Pons (tissue), 1 donor: ENCODE data around the gene PPP6R1.

Source experiments
- DNase-seq: peaks from one replicate; pipeline ENCODE4 v3.0.0-alpha.2; 2016; ENCODE audit warnings: low spot score

The PPP6R1 gene

GRCh38 chr19:55244004-55244680, 14.7 kb downstream of the PPP6R1 start:
- DNase-seq, result no peak

GRCh38 chr19:55242517-55242916, 16.3 kb downstream of the PPP6R1 start:
- no peak for DNase-seq

- DNase-seq, result no peak
These were observed 16.8 kb downstream of the PPP6R1 start for GRCh38 chr19:55241935-55242464.

- no peak for DNase-seq
These were observed 17.5 kb downstream of the PPP6R1 start for GRCh38 chr19:55241143-55241934.

GRCh38 chr19:55240713-55241020, 18.1 kb downstream of the PPP6R1 start:
- no peak for DNase-seq

GRCh38 chr19:55239004-55239403, 19.8 kb downstream of the PPP6R1 start:
- DNase-seq, result no peak

DNA sequence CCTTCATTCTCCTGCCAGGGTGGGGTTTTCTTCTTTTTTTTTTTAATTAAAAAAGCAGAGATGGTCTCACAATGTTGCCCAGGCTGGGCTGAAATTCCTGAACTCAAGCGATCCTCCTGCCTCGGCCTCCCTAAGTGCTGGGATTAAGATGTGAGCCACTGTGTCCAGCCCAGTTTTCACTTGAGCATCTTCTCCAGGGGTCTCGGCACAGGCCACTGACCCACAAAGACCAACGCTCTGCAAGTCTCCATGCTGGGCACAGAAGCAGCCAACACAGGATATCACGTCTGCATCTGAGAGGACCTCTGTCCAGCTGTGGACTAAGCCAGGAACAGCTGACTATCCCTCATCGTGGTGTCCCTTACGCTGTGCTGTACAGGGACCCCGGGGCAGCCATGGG, 20.8 kb downstream of the PPP6R1 start:
- DNase-seq, result no peak

GRCh38 chr19:55232986-55233385, 25.8 kb downstream of the PPP6R1 start:
- no peak for DNase-seq

DNA sequence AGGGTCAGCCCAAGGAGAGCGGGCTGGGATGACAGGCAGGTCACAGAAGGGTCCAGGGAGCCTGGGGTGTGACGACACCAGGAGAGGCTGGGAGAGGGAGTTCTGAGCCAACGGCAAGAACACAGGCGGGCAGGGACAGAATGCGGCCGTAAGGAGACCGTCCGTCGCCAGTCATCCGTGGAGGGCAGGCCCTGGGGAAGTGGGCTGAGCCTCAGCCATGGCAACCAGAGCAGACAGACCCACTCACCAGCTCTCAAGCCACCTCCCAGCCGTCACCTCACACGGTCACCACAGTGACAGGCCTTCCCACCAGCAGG, 26.6 kb downstream of the PPP6R1 start:
- DNase-seq, result no peak

DNA sequence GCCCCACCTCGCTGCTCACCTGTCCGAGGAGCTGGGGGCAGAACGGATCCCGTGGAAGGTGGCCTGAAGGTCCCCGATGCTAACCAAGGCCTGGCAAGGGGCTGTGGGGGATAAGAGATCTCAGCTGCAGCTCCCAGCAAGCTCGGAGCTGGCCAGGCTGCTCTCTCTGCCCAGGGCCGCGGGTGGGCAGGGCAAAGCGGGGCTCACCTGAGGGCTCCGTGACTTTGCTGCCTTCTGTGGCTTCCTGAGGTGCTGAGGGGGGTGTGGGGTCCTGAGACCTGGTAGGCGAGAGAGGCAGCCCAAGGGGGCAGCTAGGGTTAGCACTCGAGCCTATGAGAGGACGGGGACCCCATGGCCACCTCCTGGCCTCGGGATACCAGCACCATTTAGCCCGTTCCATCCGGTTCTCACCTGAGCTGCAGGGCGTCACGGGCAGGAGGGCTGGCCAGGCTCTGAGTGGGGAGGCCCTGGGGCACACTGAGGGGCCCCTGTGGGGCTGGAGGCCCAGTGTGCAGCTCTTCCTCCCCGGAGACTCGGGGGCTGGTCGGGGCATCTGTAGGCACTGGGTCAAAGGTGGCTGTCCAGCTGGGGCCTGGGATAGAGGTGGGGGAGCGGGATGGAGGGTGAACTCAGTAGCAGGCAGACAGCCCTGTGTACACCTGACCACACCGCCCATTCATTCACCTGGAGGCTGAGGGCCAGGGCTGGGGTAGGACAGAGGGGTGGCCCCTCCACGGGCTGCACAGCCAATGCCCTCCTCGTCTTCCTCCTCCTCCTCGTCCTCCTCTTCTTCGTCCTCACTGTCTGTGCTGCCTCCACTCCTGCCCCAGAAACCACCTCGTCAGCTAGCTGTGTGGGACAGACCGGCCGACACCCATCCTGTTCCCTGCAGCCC, 27.2 kb downstream of the PPP6R1 start:
- no peak for DNase-seq

- no peak for DNase-seq
These were observed 28.0 kb downstream of the PPP6R1 start for GRCh38 chr19:55230780-55231179.

- no peak for DNase-seq
These were observed 28.5 kb downstream of the PPP6R1 start for GRCh38 chr19:55230329-55230728.

DNA sequence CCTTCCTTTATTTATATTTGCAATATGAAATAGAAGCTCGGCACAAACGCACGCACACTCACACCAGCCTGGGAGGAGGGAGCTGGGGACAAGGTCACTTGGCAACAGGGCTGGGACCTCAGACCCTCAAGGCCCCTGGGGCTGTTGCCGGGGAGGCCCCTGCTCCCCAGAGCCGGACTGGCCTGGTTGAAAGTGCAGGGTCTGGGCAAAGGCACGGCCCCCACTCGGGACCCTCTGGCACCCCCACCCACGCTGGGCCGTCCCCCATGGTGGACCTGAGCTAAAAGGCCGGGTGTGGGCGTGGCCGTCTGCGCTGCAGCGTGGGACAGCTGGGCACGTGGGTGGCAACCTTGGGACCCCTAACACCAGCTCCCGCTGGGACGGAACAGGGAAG, 29.0 kb downstream of the PPP6R1 start:
- DNase-seq, result no peak

- DNase-seq, result no peak
These were observed 29.6 kb downstream of the PPP6R1 start for GRCh38 chr19:55229145-55229788.

DNA sequence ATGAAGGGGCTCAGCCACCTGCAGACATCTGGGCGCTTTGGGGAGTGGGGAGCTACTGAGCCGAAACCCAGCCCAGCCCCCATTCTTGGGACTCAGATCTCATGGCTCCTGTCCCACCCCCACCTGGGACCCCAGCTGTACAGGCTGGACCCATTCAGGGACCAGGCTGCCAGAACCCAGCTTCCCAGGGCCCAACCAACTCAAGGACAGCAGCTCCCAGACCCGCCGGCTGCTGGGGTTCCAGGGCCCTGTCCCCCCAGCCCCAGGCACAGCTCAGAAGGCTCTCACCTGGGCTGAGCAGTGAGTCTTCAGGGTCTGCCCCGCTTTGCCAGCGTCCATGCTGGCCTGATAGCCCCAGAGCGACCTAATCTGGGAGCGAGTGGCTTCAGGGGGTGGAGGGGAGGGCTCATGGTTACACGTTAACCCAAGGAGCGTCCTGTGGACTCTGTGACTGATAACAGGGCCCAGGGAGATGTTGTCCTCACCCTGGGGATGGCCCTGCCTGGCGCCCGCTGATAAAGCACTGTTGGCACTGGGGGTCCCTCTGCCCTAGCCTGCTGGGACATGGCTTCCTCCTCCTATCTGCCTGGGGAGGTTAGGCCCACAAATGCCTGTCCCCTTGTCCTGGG, 30.3 kb downstream of the PPP6R1 start, which contains the start of gene TMEM86B:
TMEM86B (minus strand) TSS at position 361 of the 629 bp plus-strand sequence; CDS start at position 339, 22 bp downstream.
- no peak for DNase-seq

DNA sequence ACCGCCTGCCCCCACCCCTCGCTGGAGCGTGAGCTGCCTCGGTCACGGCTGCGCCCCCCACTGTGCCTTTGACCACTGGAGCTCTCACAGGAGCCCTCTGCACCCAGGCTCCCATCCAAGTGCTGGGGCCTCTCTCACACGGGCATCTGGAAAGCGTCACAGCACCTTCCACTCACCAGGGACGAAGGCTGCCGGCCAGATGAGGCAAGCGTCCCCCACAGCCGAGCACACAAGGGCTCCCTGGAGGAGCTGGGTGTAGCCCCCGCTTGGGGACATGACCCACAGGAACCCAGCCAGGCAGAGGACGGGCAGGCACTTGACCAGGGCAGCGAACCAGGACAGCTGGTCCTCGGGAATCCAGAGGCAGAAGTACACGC, 30.8 kb downstream of the PPP6R1 start:
- DNase-seq, result no peak

GRCh38 chr19:55227241-55228014, 31.4 kb downstream of the PPP6R1 start:
- no peak for DNase-seq

DNA sequence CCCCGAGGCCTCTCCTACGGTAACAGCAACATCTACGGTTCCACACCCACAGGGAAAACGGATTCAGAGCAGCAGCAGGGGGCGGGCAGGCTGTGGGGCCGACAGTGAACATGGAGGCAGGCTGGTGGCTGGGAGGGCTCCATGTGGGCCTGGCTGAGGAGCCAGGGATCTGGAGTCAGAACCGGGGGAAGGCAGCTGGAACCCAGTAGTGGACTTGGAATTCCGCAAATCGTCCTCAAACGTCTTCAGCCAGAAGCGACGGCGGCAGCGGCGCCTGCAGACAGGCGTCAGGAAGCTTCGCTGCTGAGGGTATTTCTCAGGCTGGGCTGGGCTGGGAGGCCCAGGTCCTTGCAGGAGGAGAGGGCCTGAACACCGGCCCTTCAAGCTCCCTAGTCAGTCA, 32.0 kb downstream of the PPP6R1 start:
- DNase-seq, result no peak

GRCh38 chr19:55226273-55226672, 32.5 kb downstream of the PPP6R1 start:
- DNase-seq, result no peak

DNA sequence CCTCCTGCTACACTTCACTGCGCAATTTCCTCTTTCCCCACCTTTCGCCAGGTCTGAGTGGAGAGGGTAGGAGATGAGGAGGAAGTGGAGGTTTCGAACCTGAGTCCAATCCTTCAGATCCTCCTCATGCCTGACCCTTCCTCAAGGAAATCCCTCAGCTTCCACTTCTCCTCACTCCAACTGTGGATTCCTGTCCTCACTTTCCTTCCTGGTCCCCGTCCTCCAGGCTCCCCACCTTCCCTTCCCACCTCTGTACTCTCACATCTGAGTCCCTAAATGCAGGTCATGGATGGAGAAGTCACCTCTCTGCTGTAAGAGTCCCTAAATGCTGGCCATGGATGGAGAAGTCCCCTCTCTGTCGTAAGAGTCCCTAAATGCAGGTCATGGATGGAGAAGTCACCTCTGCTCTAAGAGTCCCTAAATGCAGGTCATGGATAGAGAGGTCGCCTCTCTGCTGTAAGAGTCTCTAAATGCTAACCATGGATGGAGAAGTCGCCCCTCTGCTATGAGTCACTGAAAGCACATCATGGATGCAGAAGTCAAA, 33.3 kb downstream of the PPP6R1 start:
- no peak for DNase-seq
